Ishikawa (cell line): ENCODE results near the gene ZNF160.
A peak's percentile ranks its signal among the peaks of the same experiment; 100 is the strongest.

Experiments used
- CEBPB ChIP-seq: IDR thresholded peaks from 2 replicates; pipeline ENCODE4 v1.6.1; 2012
- CREB1 ChIP-seq: IDR thresholded peaks from 2 replicates; pipeline ENCODE4 v1.6.1; 2012; ENCODE audit warnings: low read depth
- EGR1 ChIP-seq: IDR thresholded peaks from 2 replicates; pipeline ENCODE4 v1.6.1; 2012
- EP300 ChIP-seq: IDR thresholded peaks from 2 replicates; pipeline ENCODE4 v1.6.1; 2012; ENCODE audit warnings: borderline replicate concordance
- FOXM1 ChIP-seq: IDR thresholded peaks from 2 replicates; pipeline ENCODE4 v1.6.1; 2012; ENCODE audit warnings: low read depth, borderline replicate concordance
- MAX ChIP-seq: IDR thresholded peaks from 2 replicates; pipeline ENCODE4 v1.6.1; 2012
- NFIC ChIP-seq: IDR thresholded peaks from 2 replicates; pipeline ENCODE4 v1.6.1; 2012
- RAD21 ChIP-seq: IDR thresholded peaks from 2 replicates; pipeline ENCODE4 v1.6.1; 2012; ENCODE audit warnings: low read depth
- REST ChIP-seq: IDR thresholded peaks from 2 replicates; pipeline ENCODE4 v1.6.1; 2012; ENCODE audit warnings: low read depth, mild to moderate bottlenecking
- TAF1 ChIP-seq: IDR thresholded peaks from 2 replicates; pipeline ENCODE4 v1.6.1; 2012; ENCODE audit warnings: low read depth, mild to moderate bottlenecking
- TCF12 ChIP-seq: IDR thresholded peaks from 2 replicates; pipeline ENCODE4 v1.6.1; 2012; ENCODE audit warnings: low read depth
- TEAD4 ChIP-seq: IDR thresholded peaks from 2 replicates; pipeline ENCODE4 v1.6.1; 2012
- USF1 ChIP-seq: IDR thresholded peaks from 2 replicates; pipeline ENCODE4 v1.6.1; 2012
- YY1 ChIP-seq: IDR thresholded peaks from 2 replicates; pipeline ENCODE4 v1.6.1; 2012; ENCODE audit warnings: low read depth
- ZBTB7A ChIP-seq: IDR thresholded peaks from 2 replicates; pipeline ENCODE4 v1.6.1; 2012; ENCODE audit warnings: low read depth

The ZNF160 gene

GRCh38 chr19:53085496-53085895 lies 17.7 kb downstream of the ZNF160 start:
- no peak for TF ChIP-seq CREB1
- no peak for TF ChIP-seq CEBPB
- TF ChIP-seq MAX: no peak
- TF ChIP-seq REST: no peak
- TF ChIP-seq TCF12: no peak
- no peak for TF ChIP-seq FOXM1
- no peak for TF ChIP-seq TEAD4
- no peak for TF ChIP-seq USF1
- no peak for TF ChIP-seq EGR1
- TF ChIP-seq YY1: no peak
- no peak for TF ChIP-seq TAF1

- TF ChIP-seq FOXM1 (no peak), NFIC (no peak), CEBPB (no peak), EP300 (no peak), MAX (no peak), USF1 (no peak), ZBTB7A (no peak), CREB1 (no peak), TCF12 (no peak), TAF1 (no peak), EGR1 (no peak), TEAD4 (no peak), YY1 (no peak)
Measured at GRCh38 chr19:53082929-53083328, 20.3 kb downstream of the ZNF160 start.

GRCh38 chr19:53079313-53079924 lies 23.8 kb downstream of the ZNF160 start:
- no peak for TF ChIP-seq TEAD4
- TF ChIP-seq RAD21: no peak
- no peak for TF ChIP-seq MAX
- no peak for TF ChIP-seq YY1
- no peak for TF ChIP-seq TCF12
- no peak for TF ChIP-seq CEBPB
- no peak for TF ChIP-seq USF1
- no peak for TF ChIP-seq ZBTB7A

- TF ChIP-seq RAD21 (no peak), MAX (no peak), EP300 (no peak), ZBTB7A (no peak), USF1 (no peak), YY1 (no peak), FOXM1 (no peak), CEBPB (no peak), CREB1 (no peak), NFIC (no peak), TAF1 (no peak), TCF12 (no peak), TEAD4 (no peak), REST (no peak), EGR1 (no peak)
Measured at GRCh38 chr19:53078668-53079067, 24.6 kb downstream of the ZNF160 start.

- TF ChIP-seq RAD21 (peak; percentile 29; the same call in 1 of the 2 replicates), NFIC (no peak), REST (no peak)
Measured at GRCh38 chr19:53076984-53077383, 26.2 kb downstream of the ZNF160 start.
